NB4 (cell line): ENCODE results near the gene CSPG5.

Experiments used
- DNase-seq: peaks from one replicate; pipeline ENCODE4 v3.0.0; 2010; ENCODE audit warnings: low read depth
- H3K4me3 ChIP-seq: one replicate; pipeline ENCODE4 v1.5.1; 2011; ENCODE audit warnings: mild to moderate bottlenecking, low read depth, low read length, moderate library complexity
- CTCF ChIP-seq: IDR thresholded peaks from one replicate; pipeline ENCODE4 v1.5.1; 2012; ENCODE audit warnings: low read depth, low read length
- MAX ChIP-seq: IDR thresholded peaks from 2 replicates; pipeline ENCODE4 v1.6.1; 2011; ENCODE audit warnings: low read depth, low read length
- MYC ChIP-seq: IDR thresholded peaks from 2 replicates; pipeline ENCODE4 v1.6.1; 2011; ENCODE audit warnings: low read depth, low read length
- POLR2A ChIP-seq: IDR thresholded peaks from 2 replicates; pipeline ENCODE4 v1.6.1; 2011; ENCODE audit warnings: mild to moderate bottlenecking; ENCODE audit not compliant: insufficient read length; ENCODE audit errors: extremely low read depth

The CSPG5 gene

GRCh38 chr3:47515864-47516319, 62.8 kb downstream of the CSPG5 start:
- DNase-seq, result no peak
- H3K4me3 ChIP-seq, result no peak overlapping the region
- TF ChIP-seq MAX (no peak), CTCF (no peak), MYC (no peak), POLR2A (no peak)

- TF ChIP-seq MYC (no peak), POLR2A (no peak), MAX (no peak)
These were observed 63.6 kb downstream of the CSPG5 start for GRCh38 chr3:47515100-47515499.

GRCh38 chr3:47513125-47513929, 65.3 kb downstream of the CSPG5 start, which contains the start of gene ELP6:
Gene ELP6, minus strand, starts transcription at chr3:47513712. Its CDS starts 122 bp downstream, at chr3:47513590.
- TF ChIP-seq CTCF (peak; percentile 40), POLR2A (peak; percentile 92), MYC (peak; percentile 91), MAX (peak; percentile 85)
- peak; percentile 97 for DNase-seq
- peak within 1 kb of the TSS; percentile 93 for H3K4me3 ChIP-seq

More at GRCh38 chr3:47515100-47515499, 63.6 kb downstream of the CSPG5 start:
- no peak for DNase-seq
- H3K4me3 ChIP-seq, result no peak overlapping the region

GRCh38 chr3:47512416-47513124, 66.1 kb downstream of the CSPG5 start:
- DNase-seq, result peak; percentile 49
- H3K4me3 ChIP-seq, result peak overlapping the region; percentile 93
- TF ChIP-seq CTCF, result no peak
- TF ChIP-seq MYC, result peak; percentile 10; the same call in 1 of the 2 replicates
- peak; percentile 39 for TF ChIP-seq POLR2A
- no peak for TF ChIP-seq MAX
